Measurements from ENCODE around the gene TMEM184B.

The TMEM184B gene

DNA sequence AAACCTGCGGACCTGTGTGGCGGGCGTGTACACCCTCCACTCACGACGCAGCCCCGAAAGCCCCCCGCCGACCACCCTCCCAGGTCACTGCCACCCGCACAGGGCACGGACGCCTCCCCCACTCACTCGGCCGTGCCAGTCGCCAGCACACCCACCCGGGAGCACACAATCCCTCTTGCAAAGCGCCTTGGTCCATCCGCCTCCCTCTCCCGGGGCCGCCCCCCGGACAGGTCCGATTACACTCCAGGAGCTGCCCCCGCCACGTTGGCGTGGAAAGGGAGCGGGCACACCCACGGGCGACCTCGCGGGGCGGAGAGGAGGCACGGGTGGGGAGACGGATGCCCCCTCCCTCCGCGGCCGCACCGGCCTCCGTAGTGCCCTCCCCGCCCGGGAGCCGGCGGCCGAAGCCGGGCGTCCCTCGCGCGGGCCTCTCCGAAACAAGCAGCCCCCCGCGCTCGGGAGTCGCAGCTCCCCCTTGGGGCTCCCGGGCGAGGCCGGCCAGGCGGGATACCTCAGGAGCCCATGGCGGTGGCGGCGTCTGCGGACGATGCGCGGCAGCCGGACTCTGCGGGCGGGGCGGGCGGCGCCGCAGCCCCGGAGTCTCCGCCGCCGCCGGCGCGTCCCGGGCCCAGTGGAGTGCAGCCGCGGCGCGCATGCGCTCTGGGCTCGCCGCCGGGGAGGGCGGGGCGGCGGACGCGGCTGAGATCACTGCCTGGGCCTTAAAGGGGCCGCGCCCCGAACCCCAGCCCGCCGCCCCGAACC lies at the start of gene TMEM184B:
Gene TMEM184B (minus strand): TSS at position 638 of the 762 bp plus-strand sequence. CDS start 25,049 bp downstream, outside the sequence.
- peak; percentile 68 for DNase-seq

DNA sequence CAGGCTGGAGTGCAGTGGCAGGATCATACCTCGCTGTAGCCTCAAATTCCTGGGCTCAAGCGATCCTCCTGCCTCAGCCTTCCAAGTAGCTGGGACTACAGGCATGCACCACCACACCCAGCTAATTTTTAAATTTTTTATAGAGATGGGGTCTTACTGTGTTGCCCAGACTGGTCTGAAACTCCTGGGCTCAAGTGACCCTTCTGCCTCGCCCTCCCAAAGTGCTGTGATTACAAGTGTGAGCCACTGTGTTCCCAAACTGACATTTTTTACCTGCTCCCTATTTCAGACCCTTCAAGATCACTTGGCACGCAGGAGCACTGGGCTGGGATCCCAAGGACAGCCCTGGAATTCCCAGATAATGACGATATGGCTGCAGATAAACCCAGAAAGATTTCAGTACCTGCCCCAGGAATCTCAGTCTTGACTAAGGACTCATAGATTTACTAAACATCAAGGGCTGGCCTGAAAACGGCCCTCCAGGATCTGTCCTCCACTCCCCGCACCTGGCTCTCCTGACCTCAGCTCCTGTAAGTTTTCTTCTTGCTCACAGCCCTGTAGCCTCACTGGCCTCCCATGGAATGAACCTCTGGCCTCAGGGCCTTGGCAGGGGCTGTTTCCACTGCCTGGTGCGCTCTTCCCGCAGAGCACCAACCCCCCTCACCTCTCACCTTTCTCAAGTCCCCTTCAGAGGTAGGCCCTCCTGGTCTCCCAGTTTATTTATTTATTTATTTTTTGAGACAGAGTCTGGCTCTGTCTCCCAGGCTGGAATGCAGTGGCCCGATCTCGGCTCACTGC lies 48.0 kb upstream of the TMEM184B start:
- no peak for DNase-seq

DNA sequence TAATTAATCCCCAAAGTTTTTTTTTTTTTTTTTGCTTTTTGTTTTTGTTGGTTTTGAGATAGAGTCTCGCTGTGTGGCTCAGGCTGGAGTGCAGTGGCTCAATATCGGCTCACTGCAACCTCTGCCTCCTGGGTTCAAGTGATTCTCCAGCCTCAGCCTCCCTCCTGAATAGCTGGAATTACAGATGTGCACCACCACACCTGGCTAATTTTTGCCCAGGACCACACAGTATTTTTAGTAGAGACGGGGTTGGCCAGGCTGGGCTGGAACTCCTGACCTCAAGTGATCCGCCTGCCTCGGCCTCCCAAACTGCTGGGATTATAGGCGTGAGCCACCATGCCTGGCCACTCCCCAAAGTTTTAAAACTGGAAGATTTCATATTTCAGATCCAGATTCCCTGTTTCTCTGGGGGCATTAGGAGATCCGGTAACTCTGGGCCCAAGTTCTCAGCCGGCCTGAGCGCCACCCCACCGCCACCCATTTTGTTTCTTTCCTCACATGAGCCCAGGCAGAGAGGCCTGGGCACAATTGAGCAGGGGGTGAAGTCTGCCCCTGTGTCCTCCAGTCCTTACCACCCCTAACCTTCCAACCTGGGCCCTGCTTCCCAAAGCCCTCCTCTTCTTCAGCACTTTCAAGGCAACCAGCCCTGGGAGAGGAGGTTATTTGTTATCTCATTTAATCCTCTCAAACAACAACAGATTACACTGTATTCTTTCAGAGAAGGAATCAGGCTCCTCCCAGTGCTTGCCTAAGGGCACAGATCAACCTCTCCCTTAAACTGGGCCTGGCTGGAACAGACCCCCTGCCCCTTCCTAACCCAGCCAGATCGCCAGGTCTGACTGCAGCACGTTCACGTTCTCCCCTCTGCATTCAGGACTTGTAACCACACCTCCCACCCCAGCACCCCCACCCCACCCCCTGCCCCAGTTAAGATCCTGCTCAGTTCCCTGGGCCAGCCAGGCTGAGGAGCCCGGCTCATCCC lies 46.3 kb upstream of the TMEM184B start:
- no peak for DNase-seq

DNA sequence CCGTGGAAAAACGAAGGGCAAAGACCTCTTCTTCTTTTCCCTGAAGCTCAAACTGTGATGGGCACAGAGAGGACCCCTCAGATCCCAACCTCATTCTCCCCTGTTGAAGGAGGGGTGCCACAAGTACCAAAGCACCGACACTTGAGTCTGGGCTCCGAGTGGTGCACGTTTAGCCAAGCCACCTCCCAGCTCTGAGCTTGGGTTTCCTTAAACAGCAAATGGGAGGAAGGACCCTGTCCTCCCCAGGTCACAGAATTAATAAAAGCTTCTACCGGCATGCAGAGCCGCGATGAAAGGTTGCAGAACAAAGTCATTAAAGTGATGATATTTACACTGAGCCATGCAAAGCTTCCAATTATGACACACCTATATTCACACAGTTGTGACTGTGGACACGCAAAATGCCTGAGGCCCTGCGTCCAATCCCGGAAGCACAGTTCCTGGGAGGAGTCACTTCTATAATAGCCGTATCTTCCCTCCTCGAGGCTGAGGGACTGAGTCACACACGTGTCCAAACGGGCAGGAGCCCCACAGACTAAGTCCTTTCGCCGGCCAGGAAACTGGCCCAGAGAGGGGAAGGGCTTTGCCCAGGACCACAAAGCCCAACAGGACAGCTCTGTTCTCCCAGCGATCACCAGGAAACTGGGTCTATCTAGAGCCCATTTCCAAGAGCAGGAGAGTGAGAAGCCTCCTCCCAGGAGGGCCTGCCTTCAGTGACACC lies 45.3 kb upstream of the TMEM184B start:
- DNase-seq = no peak

DNA sequence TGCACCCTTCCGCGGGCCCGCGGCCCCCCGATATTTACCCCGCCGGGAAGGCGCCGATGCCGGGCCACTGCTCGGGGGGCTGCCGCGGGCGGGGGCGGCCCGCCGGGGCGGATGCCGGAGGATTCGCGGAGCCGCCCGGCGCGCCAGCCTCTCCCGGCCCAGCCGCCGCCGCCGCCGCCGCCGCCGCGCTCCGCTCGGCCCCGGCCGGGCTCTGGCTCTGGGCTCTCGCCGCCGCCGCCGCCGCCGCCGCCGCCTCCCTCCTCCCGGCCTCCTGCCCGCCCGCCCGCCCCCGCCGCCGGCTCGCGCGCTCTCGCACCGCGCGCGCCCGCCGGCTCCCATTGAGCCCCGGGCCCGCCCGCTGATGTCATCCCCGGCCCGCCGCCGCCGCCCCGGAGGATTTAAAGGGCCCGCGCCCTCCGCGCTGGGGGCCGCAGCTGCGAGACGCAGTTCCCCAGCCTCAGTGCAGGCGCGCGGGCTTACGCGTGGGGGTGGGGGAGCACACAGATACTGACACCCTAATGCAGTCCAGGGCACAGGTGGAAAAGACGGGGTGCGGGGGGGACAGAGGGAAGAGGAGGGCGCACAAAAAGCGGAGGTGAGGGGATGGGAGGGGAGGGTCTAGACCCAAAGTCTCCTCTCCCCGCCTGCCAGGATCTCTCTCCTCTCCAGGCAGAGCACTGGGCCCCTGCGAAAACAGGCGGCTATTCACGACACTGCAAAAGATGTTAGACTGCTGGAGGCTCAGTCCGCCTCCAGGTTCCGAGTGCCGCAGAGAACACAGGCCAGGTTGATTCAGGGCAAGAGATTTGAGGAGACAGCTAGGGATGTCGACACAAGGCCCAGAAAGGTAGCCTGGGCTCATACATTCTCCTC lies 44.5 kb upstream of the TMEM184B start, which contains the start of gene CSNK1E:
Gene CSNK1E (minus strand): TSS at position 312 of the 873 bp plus-strand sequence. CDS start 3,276 bp downstream, outside the sequence.
- peak; percentile 65 for DNase-seq

DNA sequence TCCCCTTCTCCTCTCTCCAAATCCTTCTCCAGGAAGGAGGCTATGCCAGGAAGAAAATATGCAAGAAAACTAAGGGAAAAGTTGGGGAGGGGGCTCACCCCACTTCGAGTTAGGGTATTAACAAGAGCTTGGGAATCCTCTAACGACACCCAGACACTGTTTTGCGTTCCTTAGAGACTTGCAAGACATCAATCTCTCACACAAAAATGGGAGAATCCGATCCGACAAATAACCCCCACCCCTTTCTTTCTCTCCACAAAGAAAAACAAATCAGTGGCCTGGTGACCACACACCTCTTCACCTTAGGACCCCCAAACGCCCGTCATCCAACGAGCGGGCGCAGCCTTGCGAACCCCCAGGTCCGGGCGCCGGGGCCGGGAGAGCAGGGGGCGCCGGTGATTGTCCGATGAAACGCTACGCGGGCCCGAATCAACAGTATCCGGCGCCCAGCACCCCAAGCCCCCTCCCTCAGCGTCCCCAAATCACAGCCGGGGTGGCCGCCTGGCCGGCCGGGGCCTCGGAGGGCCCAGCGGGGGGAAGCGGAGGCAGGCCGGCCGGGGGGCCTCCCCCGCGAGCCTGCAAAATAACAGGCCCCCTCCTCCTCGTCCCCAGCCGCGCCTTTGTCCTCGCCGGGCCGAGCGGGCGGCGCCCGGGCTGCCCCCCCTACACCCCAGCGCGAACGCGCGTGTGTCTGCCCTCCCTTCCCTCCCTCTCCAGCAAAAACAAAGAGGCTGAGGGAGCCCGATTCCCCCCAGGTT lies 43.7 kb upstream of the TMEM184B start:
- peak; percentile 48 for DNase-seq

DNA sequence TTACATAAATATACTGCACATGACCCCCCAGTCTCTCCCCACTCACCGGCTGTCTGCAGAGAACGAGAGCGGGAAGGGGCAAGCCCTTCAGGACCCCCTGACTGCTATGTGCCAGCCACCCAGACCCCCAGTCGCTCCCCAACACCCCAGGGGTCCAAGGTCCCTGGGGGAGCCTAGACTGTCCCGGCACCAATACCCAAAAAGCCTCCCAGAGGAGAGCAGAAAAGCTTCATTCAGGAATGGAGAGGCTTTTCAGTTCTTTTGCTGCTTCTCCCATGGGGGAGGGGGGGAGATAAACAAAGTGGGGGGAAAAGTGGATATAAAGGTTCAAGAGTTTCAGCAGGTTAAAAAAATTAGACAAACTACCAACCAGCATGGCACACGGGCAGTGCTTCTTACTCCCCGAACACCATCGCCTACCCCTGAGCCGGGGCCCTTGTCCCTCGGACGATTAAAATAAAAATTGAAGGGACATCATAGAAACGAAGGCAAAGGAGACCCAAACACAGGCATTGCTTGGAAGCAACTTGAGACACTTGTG lies 43.1 kb upstream of the TMEM184B start:
- DNase-seq = no peak

DNA sequence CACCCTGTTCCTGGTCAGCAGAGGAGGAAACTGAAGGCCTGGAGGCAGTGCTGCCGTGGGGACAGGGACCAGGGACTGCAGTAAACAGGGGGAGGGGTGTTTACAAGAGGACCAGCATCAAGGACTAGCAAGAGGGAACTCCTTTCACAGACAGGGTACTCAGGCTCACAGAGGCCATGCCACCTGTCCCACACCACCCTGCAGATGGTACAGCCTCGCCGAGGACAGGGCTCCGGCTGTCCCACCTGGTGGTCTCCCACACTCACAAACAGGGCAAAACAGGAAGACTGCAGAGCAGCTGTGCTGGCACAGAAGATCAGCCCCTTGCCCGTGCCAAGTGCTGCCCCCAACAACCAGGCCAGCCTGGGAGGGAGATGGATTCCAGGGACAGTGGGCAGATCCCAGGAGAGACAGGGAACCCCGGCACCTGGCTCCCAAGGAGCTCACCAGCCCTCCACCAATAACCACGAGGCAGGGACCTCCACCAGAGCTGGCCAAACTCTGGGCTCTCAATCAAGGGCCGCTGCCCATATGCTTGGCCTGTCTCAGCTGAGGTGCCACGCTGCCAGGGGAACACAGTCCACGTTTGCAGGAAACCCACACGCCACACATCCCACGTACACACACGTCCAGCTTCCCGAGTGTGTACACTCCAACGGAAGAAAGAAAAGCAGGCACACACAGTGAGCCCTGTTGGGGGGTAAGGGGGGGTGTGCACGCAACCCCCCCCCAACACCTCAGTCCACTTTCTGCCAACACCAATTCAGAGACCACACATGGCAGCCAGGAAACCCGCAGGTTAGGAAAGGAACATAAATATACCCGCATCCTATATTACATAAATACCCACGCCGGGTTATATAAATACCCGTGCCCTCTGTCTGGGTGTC lies 42.4 kb upstream of the TMEM184B start:
- DNase-seq = no peak

DNA sequence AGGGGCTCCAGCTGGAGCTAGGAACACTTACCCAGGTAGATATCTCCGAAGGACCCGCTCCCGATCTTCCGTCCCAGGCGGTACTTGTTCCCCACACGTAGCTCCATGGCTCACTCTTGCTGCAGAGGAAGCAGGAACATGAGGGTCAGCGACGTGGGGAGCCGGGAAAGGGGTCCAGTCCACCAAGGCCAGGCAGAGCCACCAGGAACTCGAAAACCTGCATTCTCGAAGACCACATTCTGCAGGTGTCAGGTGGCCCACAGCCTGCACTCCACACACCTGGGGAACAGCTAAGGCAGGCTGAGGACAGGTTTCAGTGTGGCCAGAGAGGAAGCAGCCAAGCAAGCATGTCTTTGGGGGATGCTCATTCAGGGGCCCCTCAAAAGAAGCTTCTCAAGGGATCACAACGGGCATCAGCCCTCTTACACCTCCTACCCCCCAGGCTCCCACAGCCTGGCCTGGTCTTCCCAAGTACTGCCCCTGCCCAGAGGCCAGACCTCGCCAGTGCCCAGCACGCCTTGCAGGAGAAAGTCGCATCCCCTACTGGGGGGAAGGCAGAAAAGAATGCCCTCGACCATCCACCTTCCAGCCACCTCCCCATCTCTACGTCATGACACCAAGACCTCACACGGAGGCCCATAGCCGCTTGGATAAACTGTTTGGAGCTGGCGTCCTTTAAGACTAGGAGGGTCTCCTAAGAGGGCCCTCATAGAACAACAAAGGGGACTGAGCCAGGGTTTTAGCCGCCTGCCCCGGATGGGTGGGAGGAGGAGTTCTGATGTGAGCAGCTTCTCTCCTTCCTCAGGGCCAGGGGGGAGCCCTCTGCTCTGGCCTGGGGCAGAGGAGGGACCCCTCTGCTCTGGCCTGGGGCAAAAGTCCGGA lies 41.5 kb upstream of the TMEM184B start:
- no peak for DNase-seq

DNA sequence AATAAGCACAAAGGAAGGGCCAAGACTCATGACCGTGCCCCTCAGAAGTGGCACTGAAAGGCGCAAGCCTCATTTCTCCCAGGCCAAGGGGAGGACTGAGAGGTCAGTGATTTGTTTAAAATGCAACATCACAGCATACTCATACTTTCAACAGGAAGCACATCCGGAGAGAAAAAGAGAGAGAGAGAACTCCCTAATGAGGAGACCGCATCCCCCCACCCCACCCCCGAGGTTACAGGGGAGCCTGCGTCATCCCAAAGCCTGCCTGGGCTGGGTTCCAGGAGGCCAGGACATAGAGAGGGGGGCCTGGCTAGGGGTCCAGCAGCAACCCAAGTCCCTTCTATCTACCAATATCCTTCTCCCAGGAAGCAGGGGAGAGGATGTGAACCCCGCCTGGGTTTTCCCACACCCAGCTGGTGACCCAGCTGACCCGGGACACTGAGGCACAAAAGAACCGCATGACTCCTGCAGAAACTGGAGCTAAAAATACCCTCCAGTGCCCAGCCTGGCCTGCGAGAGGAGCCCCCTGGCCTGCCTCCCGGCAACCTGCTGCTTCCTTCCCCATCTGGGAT lies 40.7 kb upstream of the TMEM184B start:
- no peak for DNase-seq

DNA sequence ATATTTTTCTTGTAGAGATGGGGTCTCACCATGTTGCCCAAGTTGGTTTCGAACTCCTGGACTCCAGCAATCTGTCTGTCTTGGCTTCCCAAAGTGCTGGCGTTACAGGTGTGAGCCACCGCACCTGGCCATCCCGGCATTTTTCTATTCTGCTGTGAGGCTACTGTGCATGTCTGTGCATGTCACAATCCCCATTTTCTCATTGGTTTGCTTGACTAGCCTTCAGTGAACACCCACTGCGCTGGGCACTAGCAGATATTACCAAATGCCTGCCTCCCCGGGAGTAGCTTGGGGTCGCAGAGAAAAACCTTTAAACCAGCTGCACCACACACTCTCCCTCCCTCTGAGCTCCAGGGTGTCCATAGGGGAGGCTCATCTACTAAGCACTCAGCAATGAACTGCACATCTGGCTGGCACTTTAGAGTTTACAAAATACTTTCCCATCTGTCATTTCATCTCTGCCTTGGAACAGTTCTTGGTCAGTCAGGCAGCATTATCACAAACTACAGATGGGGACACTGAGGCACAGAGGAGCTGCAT lies 39.5 kb upstream of the TMEM184B start:
- DNase-seq = no peak

DNA sequence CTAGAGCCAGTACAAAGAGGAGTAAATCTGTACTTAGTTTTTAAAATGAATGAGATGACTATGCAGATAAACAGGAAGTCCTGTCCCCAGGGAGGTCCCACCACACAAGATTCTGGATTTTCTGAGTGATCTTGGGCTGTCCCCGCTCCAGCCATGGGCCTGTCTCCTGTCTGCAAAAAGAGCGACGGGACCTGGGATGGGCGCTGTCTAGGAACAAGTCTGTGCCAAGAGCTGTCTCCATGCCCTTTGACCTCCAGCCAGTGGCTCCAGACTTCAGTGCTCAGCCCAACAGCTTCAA lies 38.5 kb upstream of the TMEM184B start:
- no peak for DNase-seq

DNA sequence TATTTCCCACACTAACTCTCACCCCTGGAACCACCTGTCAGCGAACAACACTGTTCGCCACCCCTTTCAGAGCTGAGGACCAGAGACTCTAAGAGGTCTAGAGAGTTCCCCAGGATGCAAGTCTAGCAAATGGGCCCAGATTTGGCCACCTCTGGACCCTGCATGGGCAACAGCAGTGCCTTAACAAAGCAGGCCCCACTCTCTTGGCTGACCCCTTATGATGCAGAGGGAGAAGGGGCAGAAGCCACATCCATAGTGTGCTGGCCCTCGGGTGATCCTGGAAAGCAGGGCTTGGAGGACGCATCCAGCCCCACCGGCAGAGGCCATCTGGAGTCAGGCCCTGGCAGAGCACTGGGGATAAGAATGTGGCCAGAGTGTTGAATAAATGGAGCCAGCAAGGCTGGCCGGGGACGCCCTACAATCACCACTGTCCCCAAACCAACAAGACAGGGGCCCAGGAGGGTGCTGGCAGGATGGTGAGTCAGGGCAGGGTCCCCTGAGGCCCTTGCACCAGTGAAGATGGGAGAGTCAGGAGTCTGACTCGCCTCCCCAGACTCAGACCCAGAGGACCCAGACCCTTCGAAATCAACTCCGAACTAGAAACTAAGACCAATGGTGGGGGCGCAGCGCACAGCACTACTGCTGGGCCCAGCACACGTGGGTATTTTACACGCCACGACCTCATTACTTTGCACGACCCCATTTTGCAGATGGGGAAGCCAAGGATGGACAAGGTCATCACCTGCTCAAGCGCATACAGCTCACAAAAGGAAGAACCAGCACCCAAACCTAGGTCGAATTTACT lies 37.9 kb upstream of the TMEM184B start:
- DNase-seq = no peak

DNA sequence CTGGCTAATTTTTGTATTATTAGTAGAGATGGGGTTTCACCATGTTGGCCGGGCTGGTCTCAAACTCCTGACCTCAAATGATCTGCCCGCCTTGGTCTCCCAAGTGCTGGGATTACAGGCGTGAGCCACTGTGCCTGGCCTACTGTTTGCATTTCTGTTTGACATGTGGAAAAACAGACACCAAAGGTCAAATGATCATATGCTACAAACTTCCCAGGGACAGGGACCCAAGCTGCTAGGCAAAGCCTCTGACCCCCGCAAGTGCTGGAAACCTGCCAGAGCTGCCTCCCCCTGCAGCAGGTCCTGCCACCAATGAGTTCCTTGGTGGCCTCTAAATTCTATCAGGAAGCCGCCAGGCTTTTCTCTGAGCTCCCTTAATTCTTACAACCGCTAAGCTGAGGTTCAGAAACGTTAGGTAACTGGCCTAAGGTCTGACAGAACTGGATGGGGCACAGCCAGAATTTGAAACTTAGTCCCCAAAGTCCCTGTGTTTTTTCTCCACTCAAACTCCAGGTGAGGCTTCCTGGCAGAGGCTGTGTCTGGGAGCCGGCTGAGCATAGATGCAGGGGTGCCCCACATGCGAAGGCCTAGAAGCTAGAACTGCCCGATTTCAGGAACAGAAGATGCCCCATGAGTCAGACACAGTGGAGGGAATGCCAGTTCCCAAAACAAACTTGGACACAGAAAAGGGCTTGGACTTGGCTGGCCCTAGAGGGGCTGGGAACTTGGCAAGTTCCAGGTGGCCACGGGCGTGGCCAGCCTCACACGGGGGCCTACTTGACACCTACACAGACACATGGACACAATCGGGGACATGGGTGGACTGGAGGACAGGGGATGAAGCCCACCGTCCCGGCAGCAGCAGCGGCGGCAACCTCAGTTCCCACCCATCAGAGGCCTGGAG lies 37.1 kb upstream of the TMEM184B start:
- DNase-seq = no peak

DNA sequence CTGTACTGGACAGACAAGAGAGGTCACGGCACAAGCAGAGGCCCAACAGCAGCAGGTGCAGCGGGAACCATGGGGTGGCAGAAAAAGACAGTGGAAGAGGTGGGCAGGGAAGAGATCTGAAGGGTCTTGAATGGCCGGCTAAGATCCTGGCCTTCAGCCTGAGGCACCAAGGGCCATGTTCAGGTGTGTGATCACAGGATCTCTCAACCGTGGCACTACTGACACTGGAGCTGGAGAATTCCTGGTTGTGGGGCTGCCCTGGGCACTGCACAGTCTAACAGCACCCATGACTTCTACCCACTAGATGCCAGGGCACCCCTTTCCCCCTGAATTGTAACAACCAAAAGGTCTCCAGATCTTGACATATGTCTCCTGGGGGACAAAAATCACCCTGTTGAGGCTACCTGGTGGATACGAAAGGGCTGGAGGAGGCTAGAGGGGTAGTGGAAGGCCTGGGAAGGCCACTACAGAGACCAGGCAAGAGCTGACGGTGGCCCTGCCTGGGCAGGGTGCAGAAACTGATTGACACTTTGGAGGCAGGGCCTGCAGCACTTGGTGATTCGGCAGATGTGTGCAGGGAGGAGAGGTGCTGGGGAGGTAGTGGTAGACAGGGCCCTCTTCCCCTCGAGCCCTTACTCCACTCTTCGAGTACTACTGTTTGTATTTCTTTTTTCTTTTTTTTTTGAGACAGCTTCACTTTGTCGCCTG lies 36.1 kb upstream of the TMEM184B start:
- DNase-seq = no peak
